ENCODE results near the gene NME5.
"Not testable (repeated sequence)": the region's sequence is repeated elsewhere in the genome, so short reads cannot be mapped to it uniquely, and the experiment has no call there.

NME5 gene

GRCh38 chr5:138170299-138170698 is 31.1 kb upstream of the NME5 start:
- Histone ChIP-seq H3K36me3 (ENCODE audit: control insufficient read depth, insufficient read depth, low read length) (peaks cover 71% of the 10 kb centered on the region), H3K27me3 (ENCODE audit: control insufficient read depth, insufficient read depth, low read length, poor library complexity, severe bottlenecking) (no peaks in the 10 kb centered on the region), H3K4me1 (ENCODE audit: control insufficient read depth, insufficient read depth, low read length) (no peaks in the 10 kb centered on the region), H3K27ac (ENCODE audit: insufficient read depth, low read depth, low read length, poor library complexity, severe bottlenecking) (no peak overlapping the region), H3K9me3 (ENCODE audit: control insufficient read depth, low read length) (no peaks in the 10 kb centered on the region), H3K4me3 (ENCODE audit: insufficient read depth, low read depth, low read length) (no peak overlapping the region)

GRCh38 chr5:138169124-138169523 is 29.9 kb upstream of the NME5 start:
- Histone ChIP-seq H3K4me3 (ENCODE audit: insufficient read depth, low read depth, low read length) (no peak overlapping the region), H3K27ac (ENCODE audit: insufficient read depth, low read depth, low read length, poor library complexity, severe bottlenecking) (no peak overlapping the region), H3K9me3 (ENCODE audit: control insufficient read depth, low read length) (no peaks in the 10 kb centered on the region), H3K36me3 (ENCODE audit: control insufficient read depth, insufficient read depth, low read length) (peaks cover 77% of the 10 kb centered on the region), H3K27me3 (ENCODE audit: control insufficient read depth, insufficient read depth, low read length, poor library complexity, severe bottlenecking) (no peaks in the 10 kb centered on the region), H3K4me1 (ENCODE audit: control insufficient read depth, insufficient read depth, low read length) (no peaks in the 10 kb centered on the region)
- WGBS, 2 experiments = 87 to 98% methylated on average over 5 of the region's 5 CpGs

- Histone ChIP-seq H3K27me3 (ENCODE audit: control insufficient read depth, insufficient read depth, low read length, poor library complexity, severe bottlenecking) (no peaks in the 10 kb centered on the region), H3K9me3 (ENCODE audit: control insufficient read depth, low read length) (no peaks in the 10 kb centered on the region), H3K4me3 (ENCODE audit: insufficient read depth, low read depth, low read length) (no peak overlapping the region), H3K4me1 (ENCODE audit: control insufficient read depth, insufficient read depth, low read length) (no peaks in the 10 kb centered on the region), H3K27ac (ENCODE audit: insufficient read depth, low read depth, low read length, poor library complexity, severe bottlenecking) (no peak overlapping the region), H3K36me3 (ENCODE audit: control insufficient read depth, insufficient read depth, low read length) (peaks cover 91% of the 10 kb centered on the region)
These were observed 24.5 kb upstream of the NME5 start for GRCh38 chr5:138163721-138164120.

GRCh38 chr5:138160706-138161105 is 21.5 kb upstream of the NME5 start:
- no peak overlapping the region for H3K27ac ChIP-seq (ENCODE audit: insufficient read depth, low read depth, low read length, poor library complexity, severe bottlenecking)
- H3K27me3 ChIP-seq (ENCODE audit: control insufficient read depth, insufficient read depth, low read length, poor library complexity, severe bottlenecking) = no peaks in the 10 kb centered on the region
- peaks cover 88% of the 10 kb centered on the region for H3K36me3 ChIP-seq (ENCODE audit: control insufficient read depth, insufficient read depth, low read length)
- H3K9me3 ChIP-seq (ENCODE audit: control insufficient read depth, low read length) = no peaks in the 10 kb centered on the region
- WGBS, 2 experiments = 97 to 98% methylated on average over 3 to 4 of the region's 4 CpGs
- H3K4me1 ChIP-seq (ENCODE audit: control insufficient read depth, insufficient read depth, low read length) = no peaks in the 10 kb centered on the region
- no peak overlapping the region for H3K4me3 ChIP-seq (ENCODE audit: insufficient read depth, low read depth, low read length)

- Histone ChIP-seq H3K27me3 (ENCODE audit: control insufficient read depth, insufficient read depth, low read length, poor library complexity, severe bottlenecking) (no peaks in the 10 kb centered on the region), H3K9me3 (ENCODE audit: control insufficient read depth, low read length) (no peaks in the 10 kb centered on the region), H3K4me1 (ENCODE audit: control insufficient read depth, insufficient read depth, low read length) (no peaks in the 10 kb centered on the region), H3K27ac (ENCODE audit: insufficient read depth, low read depth, low read length, poor library complexity, severe bottlenecking) (no peak overlapping the region), H3K36me3 (ENCODE audit: control insufficient read depth, insufficient read depth, low read length) (peaks cover 78% of the 10 kb centered on the region), H3K4me3 (ENCODE audit: insufficient read depth, low read depth, low read length) (no peak overlapping the region)
- WGBS, 2 experiments = 95 to 96% methylated on average over 5 of the region's 5 CpGs
These were observed 20.4 kb upstream of the NME5 start for GRCh38 chr5:138159666-138160065.

- H3K27ac ChIP-seq (ENCODE audit: insufficient read depth, low read depth, low read length, poor library complexity, severe bottlenecking) = no peak overlapping the region
- no peaks in the 10 kb centered on the region for H3K4me1 ChIP-seq (ENCODE audit: control insufficient read depth, insufficient read depth, low read length)
- peaks cover 58% of the 10 kb centered on the region for H3K36me3 ChIP-seq (ENCODE audit: control insufficient read depth, insufficient read depth, low read length)
- no peak overlapping the region for H3K4me3 ChIP-seq (ENCODE audit: insufficient read depth, low read depth, low read length)
- H3K9me3 ChIP-seq (ENCODE audit: control insufficient read depth, low read length) = no peaks in the 10 kb centered on the region
- no peaks in the 10 kb centered on the region for H3K27me3 ChIP-seq (ENCODE audit: control insufficient read depth, insufficient read depth, low read length, poor library complexity, severe bottlenecking)
- WGBS, 2 experiments = 100% methylated on average over 1 of the region's 1 CpG
These were observed 18.4 kb upstream of the NME5 start for GRCh38 chr5:138157626-138158025.

GRCh38 chr5:138155977-138156376 is 16.7 kb upstream of the NME5 start:
- H3K27ac ChIP-seq (ENCODE audit: insufficient read depth, low read depth, low read length, poor library complexity, severe bottlenecking); H3K9me3 ChIP-seq (ENCODE audit: control insufficient read depth, low read length); H3K27me3 ChIP-seq (ENCODE audit: control insufficient read depth, insufficient read depth, low read length, poor library complexity, severe bottlenecking); H3K4me3 ChIP-seq (ENCODE audit: insufficient read depth, low read depth, low read length); H3K4me1 ChIP-seq (ENCODE audit: control insufficient read depth, insufficient read depth, low read length): not testable (repeated sequence)
- peaks cover 44% of the 10 kb centered on the region for H3K36me3 ChIP-seq (ENCODE audit: control insufficient read depth, insufficient read depth, low read length)
- WGBS, 2 experiments = 94 to 97% methylated on average over 9 of the region's 9 CpGs

GRCh38 chr5:138149530-138149929 is 10.3 kb upstream of the NME5 start:
- no peak overlapping the region for H3K27ac ChIP-seq (ENCODE audit: insufficient read depth, low read depth, low read length, poor library complexity, severe bottlenecking)
- no peaks in the 10 kb centered on the region for H3K9me3 ChIP-seq (ENCODE audit: control insufficient read depth, low read length)
- H3K27me3 ChIP-seq (ENCODE audit: control insufficient read depth, insufficient read depth, low read length, poor library complexity, severe bottlenecking) = no peaks in the 10 kb centered on the region
- WGBS, 2 experiments = 45 to 46% methylated on average over 3 of the region's 3 CpGs
- H3K36me3 ChIP-seq (ENCODE audit: control insufficient read depth, insufficient read depth, low read length) = no peaks in the 10 kb centered on the region
- no peak overlapping the region for H3K4me3 ChIP-seq (ENCODE audit: insufficient read depth, low read depth, low read length)
- H3K4me1 ChIP-seq (ENCODE audit: control insufficient read depth, insufficient read depth, low read length) = no peaks in the 10 kb centered on the region

- H3K4me3 ChIP-seq (ENCODE audit: insufficient read depth, low read depth, low read length) = no peak overlapping the region
- WGBS, 2 experiments = 87 to 96% methylated on average over 1 of the region's 1 CpG
- no peaks in the 10 kb centered on the region for H3K27me3 ChIP-seq (ENCODE audit: control insufficient read depth, insufficient read depth, low read length, poor library complexity, severe bottlenecking)
- no peaks in the 10 kb centered on the region for H3K36me3 ChIP-seq (ENCODE audit: control insufficient read depth, insufficient read depth, low read length)
- H3K4me1 ChIP-seq (ENCODE audit: control insufficient read depth, insufficient read depth, low read length) = no peaks in the 10 kb centered on the region
- H3K27ac ChIP-seq (ENCODE audit: insufficient read depth, low read depth, low read length, poor library complexity, severe bottlenecking) = no peak overlapping the region
- H3K9me3 ChIP-seq (ENCODE audit: control insufficient read depth, low read length) = no peaks in the 10 kb centered on the region
These were observed 9.6 kb upstream of the NME5 start for GRCh38 chr5:138148811-138149210.

GRCh38 chr5:138143578-138143977 is 4.3 kb upstream of the NME5 start:
- not testable (repeated sequence) for H3K4me3 ChIP-seq (ENCODE audit: insufficient read depth, low read depth, low read length)

GRCh38 chr5:138141734-138142133 is 2.5 kb upstream of the NME5 start:
- WGBS, 2 experiments = 78 to 94% methylated on average over 1 of the region's 1 CpG
- Histone ChIP-seq H3K27ac (ENCODE audit: insufficient read depth, low read depth, low read length, poor library complexity, severe bottlenecking) (no peak overlapping the region), H3K4me3 (ENCODE audit: insufficient read depth, low read depth, low read length) (no peak overlapping the region), H3K27me3 (ENCODE audit: control insufficient read depth, insufficient read depth, low read length, poor library complexity, severe bottlenecking) (no peaks in the 10 kb centered on the region), H3K36me3 (ENCODE audit: control insufficient read depth, insufficient read depth, low read length) (no peaks in the 10 kb centered on the region), H3K4me1 (ENCODE audit: control insufficient read depth, insufficient read depth, low read length) (no peaks in the 10 kb centered on the region), H3K9me3 (ENCODE audit: control insufficient read depth, low read length) (no peaks in the 10 kb centered on the region)

More at GRCh38 chr5:138143578-138143977, 4.3 kb upstream of the NME5 start:
- H3K36me3 ChIP-seq (ENCODE audit: control insufficient read depth, insufficient read depth, low read length); H3K27ac ChIP-seq (ENCODE audit: insufficient read depth, low read depth, low read length, poor library complexity, severe bottlenecking); H3K9me3 ChIP-seq (ENCODE audit: control insufficient read depth, low read length); H3K27me3 ChIP-seq (ENCODE audit: control insufficient read depth, insufficient read depth, low read length, poor library complexity, severe bottlenecking); H3K4me1 ChIP-seq (ENCODE audit: control insufficient read depth, insufficient read depth, low read length): not testable (repeated sequence)
- WGBS, 2 experiments = 84 to 89% methylated on average over 6 of the region's 6 CpGs
